ENCODE results near the gene LRRC46. TPM values are rescaled to one million over a fixed set of nuclear protein-coding genes. Genes with fewer than 3 reads are reported as not detected.

The LRRC46 gene
- total and polyA plus RNA-seq, 2 of the 4 experiments (the other 2 are of a cell fraction) = 0.77 TPM; not detected in 1

DNA sequence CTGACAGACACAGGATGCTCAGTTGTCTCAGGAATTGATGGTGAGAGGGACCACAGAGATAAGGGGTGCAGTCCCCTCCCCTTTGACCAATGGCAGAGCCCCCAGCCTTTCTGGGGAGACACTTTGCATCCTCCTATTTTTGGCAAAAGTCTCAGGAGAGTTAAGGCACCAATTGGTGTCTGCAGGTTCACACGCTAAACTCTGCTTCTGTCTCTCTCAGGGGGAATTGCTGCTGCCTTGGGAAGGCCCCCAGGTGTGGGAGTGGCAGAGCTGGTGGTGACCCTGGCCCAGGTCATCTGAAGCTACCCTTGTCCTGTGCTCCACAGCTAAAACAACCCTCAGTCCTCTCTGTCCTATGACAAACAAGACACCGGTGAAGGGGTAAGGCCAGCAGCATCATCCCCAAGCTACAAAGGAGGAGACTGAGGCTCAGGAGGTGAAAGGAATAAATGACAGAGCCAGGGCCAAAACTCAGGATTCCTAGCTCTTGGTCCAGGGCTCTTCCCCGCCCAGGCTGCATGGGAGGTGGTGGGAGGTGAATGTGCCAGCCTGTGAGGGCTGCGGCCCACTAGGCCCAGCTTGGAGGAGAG is 30.2 kb upstream of the LRRC46 start:
- no peak overlapping the region for H3K14ac ChIP-seq (replicated peaks; ENCODE audit: low read depth, low read length)
- no peaks in the 10 kb centered on the region for H3K9me3 ChIP-seq (ENCODE audit: control insufficient read depth, insufficient read depth, low read length)
- H3K9ac ChIP-seq (ENCODE audit: low read depth, low read length) = no peak overlapping the region
- H3K27ac ChIP-seq (ENCODE audit: insufficient read depth, low read length) = no peak overlapping the region
- no peak overlapping the region for H3K4me2 ChIP-seq (ENCODE audit: low read depth, low read length)
- ChIA-PET POLR2A (ENCODE audit: unreplicated experiment) (no interaction called here), CTCF (interaction anchor here (0.6 to 0.9 kb wide), 2 partner anchors 49 to 104 kb away, joined by 3 to 4 read pairs; no protein-coding TSS in a partner anchor)
- no peak overlapping the region for H2BK15ac ChIP-seq (ENCODE audit: low read depth, low read length)
- peak overlapping the region; percentile 72 for H2AK9ac ChIP-seq (replicated peaks; ENCODE audit: low read depth, low read length, poor library complexity)
- H4K5ac ChIP-seq (ENCODE audit: low read depth, low read length) = no peak overlapping the region
- ATAC-seq (ENCODE audit: low read depth) (no peak), DNase-seq (no peak)
- no peak overlapping the region for H2BK20ac ChIP-seq (ENCODE audit: low read depth, low read length)
- no peaks in the 10 kb centered on the region for H3K4me1 ChIP-seq (ENCODE audit: control insufficient read depth, insufficient read depth, low read length)
- no peak overlapping the region for H3K23ac ChIP-seq (ENCODE audit: low read depth, low read length)
- BruUV-seq (replicated peaks) = no TSS peak
- H2AFZ ChIP-seq (replicated peaks; ENCODE audit: low read length, poor library complexity) = no peak overlapping the region
- no peaks in the 10 kb centered on the region for H3K9me1 ChIP-seq (ENCODE audit: insufficient read depth, low read length)
- no peak overlapping the region for H2BK120ac ChIP-seq (ENCODE audit: low read depth, low read length)
- no peak overlapping the region for H4K8ac ChIP-seq (ENCODE audit: low read depth in 2 of 2, low read length in 2 of 2)
- intact Hi-C loops (cut with micrococcal nuclease) = no loop called here
- no peak overlapping the region for H2AK5ac ChIP-seq (ENCODE audit: low read depth, low read length)
- peaks cover 36% of the 10 kb centered on the region for H3K27me3 ChIP-seq (ENCODE audit: control insufficient read depth, insufficient read depth, low read length)
- no peak overlapping the region for H4K91ac ChIP-seq (ENCODE audit: insufficient read depth, low read depth, low read length)
- H3K56ac ChIP-seq (ENCODE audit: extremely low read depth, insufficient read depth, low read length) = no peak overlapping the region
- dilution Hi-C loops (cut with HindIII; ENCODE audit: low sequenced_read_pairs, unreplicated experiment) = no loop called here
- TF ChIP-seq MAZ (IDR thresholded peaks at IDR 0.05; ENCODE audit: borderline replicate concordance, low read depth, low read length) (no peak), CEBPB (IDR thresholded peaks at IDR 0.05; ENCODE audit: low read depth, low read length) (no peak), BHLHE40 (IDR thresholded peaks at IDR 0.05; ENCODE audit: low read depth, low read length) (no peak), NFE2L2 (IDR thresholded peaks at IDR 0.05; ENCODE audit: low read depth, low read length) (no peak), POLR2A (IDR thresholded peaks at IDR 0.05; ENCODE audit: low read depth, low read length) (no peak)
- no peaks in the 10 kb centered on the region for H3K79me1 ChIP-seq (ENCODE audit: low read depth in 1 of 2, low read length in 2 of 2)
- no peak overlapping the region for H2BK5ac ChIP-seq (ENCODE audit: low read depth, low read length, poor library complexity, severe bottlenecking)
- H3K18ac ChIP-seq (ENCODE audit: low read depth, low read length) = no peak overlapping the region
- H3K36me3 ChIP-seq (ENCODE audit: control insufficient read depth, insufficient read depth, low read length) = no peaks in the 10 kb centered on the region
- no CpG with 5 or more reads among the region's 4 CpGs for WGBS, 2 experiments (ENCODE audit: extremely low coverage in 2 of 2, insufficient read length in 1 of 2)
- in situ Hi-C loops (cut with MboI; ENCODE audit: low sequenced_read_pairs) = no loop called here
- no peaks in the 10 kb centered on the region; the same call in none of the 2 replicates for H4K20me1 ChIP-seq (ENCODE audit: insufficient read depth, low read length)
- H3K4ac ChIP-seq (ENCODE audit: low read depth, low read length) = no peak overlapping the region
- H3K4me3 ChIP-seq (ENCODE audit: insufficient read depth, low read depth, low read length) = no peak overlapping the region

Data from IMR-90 (cell line).